ENCODE results near the gene PTPRK.

GRCh38 chr6:128567029-128567428 lies 46.6 kb upstream of the PTPRK start:
- TF ChIP-seq CTCF (IDR thresholded peaks at IDR 0.05) (no peak), POLR2A (IDR thresholded peaks at IDR 0.05) (no peak)

Measured in lower leg skin (tissue), 3 donors.